HepG2 (cell line): ENCODE results near the gene ZNF500. TPM values are rescaled to one million over a fixed set of nuclear protein-coding genes. Genes with fewer than 3 reads are reported as not detected.
A peak's percentile ranks its signal among the peaks of the same experiment; 100 is the strongest.

Experiments used
- ATAC-seq: fragments of 200-7000 bp; cut with Tn5 transposase; 3 replicates; pipeline ENCODE4 v1.9.1; 2020; ENCODE audit warnings: mild to moderate bottlenecking, moderate library complexity
- BruUV-seq: library from RNA; stranded (reverse); fragments of 400-500 nt; replicated peaks from 2 replicates; lab custom pipeline; 2021; lab: Mats Ljungman, UMichigan
- CTCF ChIA-PET: fragments of 300-600 bp; formaldehyde crosslinking; extraction: SDS; loops from one replicate; lab custom pipeline; 2021; ENCODE audit warnings: low total read pairs, inconsistent platforms, low intra/inter-chr PET ratio; lab: Yijun Ruan, JAX
- POLR2A ChIA-PET: fragments of 350-600 bp; sonication (Branson Sonifier 250); formaldehyde crosslinking; loops from one replicate; lab custom pipeline; 2020; ENCODE audit warnings: antibody characterized with exemption, inconsistent platforms; lab: Yijun Ruan, JAX
- DNase-seq: peaks from one replicate; pipeline ENCODE4 v3.0.0-alpha.2; 2015; ENCODE audit warnings: low spot score
- FAIRE-seq: peaks from 3 replicates; lab custom pipeline; 2011; peaks lifted over from hg19 to GRCh38; lab: Jason Lieb, UNC
- H2AFZ ChIP-seq: one replicate; pipeline ENCODE4 v1.6.1; 2011; ENCODE audit warnings: low read length, inconsistent platforms
- H3K27ac ChIP-seq: fragments of 300-600 bp; 3 replicates; pipeline ENCODE4 v1.8.0; 2011; ENCODE audit warnings: mixed run types, mild to moderate bottlenecking, mixed read lengths, low read length, inconsistent platforms; ENCODE audit not compliant: insufficient read depth; ENCODE audit errors: extremely low read length
- H3K27me3 ChIP-seq, 2 experiments: fragments of 200-600 bp in 1 of 2; 2 replicates in 1 of 2; 3 replicates in 1 of 2; pipeline versions ENCODE4 v1.6.0 to v1.8.0; 2011; ENCODE audit warnings: low read length in 2 of 2, mild to moderate bottlenecking in 2 of 2, moderate library complexity in 2 of 2, inconsistent platforms in 1 of 2; ENCODE audit not compliant: insufficient read depth in 2 of 2, control insufficient read depth in 1 of 2
- H3K36me3 ChIP-seq, 2 experiments: fragments of 200-600 bp in 1 of 2; replicated peaks in 1 of 2; 2 replicates in 1 of 2; 3 replicates in 1 of 2; pipeline versions ENCODE4 v1.5.1 to v1.8.0; 2011; ENCODE audit warnings: low read length in 2 of 2, inconsistent platforms in 1 of 2; ENCODE audit not compliant: insufficient read depth in 2 of 2, control insufficient read depth in 1 of 2
- H3K4me1 ChIP-seq: 2 replicates; pipeline ENCODE4 v1.5.1; 2012; ENCODE audit warnings: low read length, inconsistent platforms; ENCODE audit not compliant: insufficient read depth
- H3K4me2 ChIP-seq: 2 replicates; pipeline ENCODE4 v1.6.0; 2011; ENCODE audit warnings: low read depth, low read length, inconsistent platforms
- H3K4me3 ChIP-seq, 3 experiments: fragments of 200-600 bp in 1 of 3; sonication (generic), shearing (Covaris generic) in 1 of 3; replicated peaks in 1 of 3; 2 replicates each; pipeline ENCODE4 v1.5.1; 2011 to 2016; ENCODE audit warnings: low read length in 3 of 3, inconsistent platforms in 2 of 3, low read depth in 2 of 3, mild to moderate bottlenecking in 2 of 3, control low read depth in 1 of 3, mixed read lengths in 1 of 3; ENCODE audit not compliant: insufficient read depth in 1 of 3
- H3K79me2 ChIP-seq: one replicate; pipeline ENCODE4 v1.6.1; 2011; ENCODE audit warnings: low read length, inconsistent platforms; ENCODE audit not compliant: insufficient read depth
- H3K9ac ChIP-seq: 2 replicates; pipeline ENCODE4 v1.6.0; 2011; ENCODE audit warnings: mild to moderate bottlenecking, low read depth, low read length, inconsistent platforms; ENCODE audit not compliant: insufficient read depth
- H3K9me3 ChIP-seq: 2 replicates; pipeline ENCODE4 v1.5.1; 2012; ENCODE audit warnings: mild to moderate bottlenecking, low read length
- H4K20me1 ChIP-seq: 2 replicates; pipeline ENCODE4 v1.6.0; 2011; ENCODE audit warnings: inconsistent platforms, mild to moderate bottlenecking, low read length, moderate library complexity; ENCODE audit not compliant: insufficient read depth
- CHCHD3 ChIP-seq: sonication (generic); formaldehyde crosslinking; IDR thresholded peaks from 2 replicates; pipeline ENCODE4 v1.8.0; 2022; ENCODE audit warnings: mild to moderate bottlenecking, missing genetic modification reagents, moderate library complexity
- IKZF5 ChIP-seq: IDR thresholded peaks from 2 replicates; pipeline ENCODE4 v1.6.1; 2018; ENCODE audit warnings: missing genetic modification reagents, mild to moderate bottlenecking, missing compliant biosample characterization
- KDM5A ChIP-seq: fragments of 200-600 bp; sonication (generic); IDR thresholded peaks from 2 replicates; pipeline ENCODE4 v1.7.0; 2018; ENCODE audit warnings: antibody characterized with exemption, mild to moderate bottlenecking, low read length, borderline replicate concordance
- MNT ChIP-seq: fragments of 450-650 bp; IDR thresholded peaks from 2 replicates; pipeline ENCODE4 v1.6.1; 2016
- MZF1 ChIP-seq: sonication (generic); formaldehyde crosslinking; IDR thresholded peaks from 2 replicates; pipeline ENCODE4 v1.8.1; 2023; ENCODE audit warnings: mild to moderate bottlenecking, missing genetic modification reagents, borderline replicate concordance
- SMARCC2 ChIP-seq: fragments of 450-650 bp; IDR thresholded peaks from 2 replicates; pipeline ENCODE4 v1.6.1; 2017; ENCODE audit warnings: antibody characterized with exemption, mild to moderate bottlenecking
- SOX13 ChIP-seq, 3 experiments: fragments of 450-650 bp in 1 of 3; sonication (generic) in 1 of 3; formaldehyde crosslinking in 1 of 3; IDR thresholded peaks in 2 of 3; conservative IDR thresholded peaks in 1 of 3; 2 replicates each; pipeline versions ENCODE4 v1.5.0 to v1.6.1; 2016 to 2020; ENCODE audit warnings: antibody characterized with exemption in 1 of 3, mild to moderate bottlenecking in 1 of 3, missing compliant biosample characterization in 1 of 3, missing genetic modification reagents in 1 of 3, moderate library complexity in 1 of 3
- TGIF2 ChIP-seq: IDR thresholded peaks from 2 replicates; pipeline ENCODE4 v1.6.1; 2016; ENCODE audit warnings: control low read depth, missing compliant biosample characterization
- ZNF224 ChIP-seq: sonication (generic); formaldehyde crosslinking; IDR thresholded peaks from 2 replicates; pipeline ENCODE4 v1.5.0; 2020; ENCODE audit warnings: mild to moderate bottlenecking, missing genetic modification reagents
- ZNF343 ChIP-seq: sonication (generic); formaldehyde crosslinking; IDR thresholded peaks from 2 replicates; pipeline ENCODE4 v1.4.0; 2020; ENCODE audit warnings: mild to moderate bottlenecking, missing genetic modification reagents
- ZNF451 ChIP-seq: sonication (generic); formaldehyde crosslinking; IDR thresholded peaks from 2 replicates; pipeline ENCODE4 v1.5.0; 2020; ENCODE audit warnings: mild to moderate bottlenecking, missing genetic modification reagents
- ZNF484 ChIP-seq: sonication (generic); formaldehyde crosslinking; IDR thresholded peaks from 2 replicates; pipeline ENCODE4 v1.5.1; 2020; ENCODE audit warnings: mild to moderate bottlenecking, low read depth, missing genetic modification reagents, borderline replicate concordance
- ZNF670 ChIP-seq: sonication (generic); formaldehyde crosslinking; IDR thresholded peaks from 2 replicates; pipeline ENCODE4 v1.8.0; 2022; ENCODE audit warnings: mild to moderate bottlenecking, missing genetic modification reagents, borderline replicate concordance
- WGBS: methylation state at CpG from one replicate; pipeline ENCODE4 v1.1.6; 2017; ENCODE audit warnings: low lambda C conversion rate; 5-methylcytosine and 5-hydroxymethylcytosine counted together
- in situ Hi-C: cut with HindIII; loops from 2 replicates; pipeline ENCODE4 v1.10.0; 2017; ENCODE audit warnings: low pct_unique_long_range_greater_than_20kb; ENCODE audit not compliant: extremely low pct_ligation_motif_present
- intact Hi-C: fragments of 100-400 bp; cut with micrococcal nuclease; formaldehyde crosslinking; loops from one replicate; pipeline ENCODE4 v1.10.0; 2022; ENCODE audit not compliant: unreplicated experiment
- polyA plus RNA-seq, 8 experiments: library from polyadenylated mRNA; depleted of rRNA in 3 of 8; stranded (reverse) in 7 of 8; unstranded in 1 of 8; fragments of >200 nt; fragmentation: Illumina TruSeq in 4 of 8; extraction: Trizol in 4 of 8; gene quantifications; 2 replicates each; pipeline versions ENCODE4 v1.2.1 to v1.2.3, GENCODE V29; 2011 to 2016; ENCODE audit warnings: low read depth in 4 of 8, missing spikeins in 1 of 8, mixed read lengths in 1 of 8; ENCODE audit not compliant: insufficient read depth in 1 of 8
- total RNA-seq, 5 experiments: library from RNA; depleted of rRNA; stranded (reverse); fragments of >200 nt; fragmentation: Illumina TruSeq; extraction: Trizol; gene quantifications; 2 replicates each; pipeline ENCODE4 v1.2.3, GENCODE V29; 2016; ENCODE audit warnings: low read depth in 1 of 5
- TF ChIP-seq, protein P1 (sequence below): sonication (generic); formaldehyde crosslinking; IDR thresholded peaks from 2 replicates; pipeline ENCODE4 v1.4.0; 2020; ENCODE audit warnings: low read depth, mild to moderate bottlenecking, missing genetic modification reagents
- TF ChIP-seq, protein P2 (sequence below): sonication (generic); formaldehyde crosslinking; conservative IDR thresholded peaks from 2 replicates; pipeline ENCODE4 v1.4.0; 2020; ENCODE audit warnings: missing genetic modification reagents

The ZNF500 gene
- total and polyA plus RNA-seq, 2 of the 13 experiments (the other 11 are each of a cell fraction or from before 2014, with no cell fraction given), result 6.1 to 12.2 TPM

DNA sequence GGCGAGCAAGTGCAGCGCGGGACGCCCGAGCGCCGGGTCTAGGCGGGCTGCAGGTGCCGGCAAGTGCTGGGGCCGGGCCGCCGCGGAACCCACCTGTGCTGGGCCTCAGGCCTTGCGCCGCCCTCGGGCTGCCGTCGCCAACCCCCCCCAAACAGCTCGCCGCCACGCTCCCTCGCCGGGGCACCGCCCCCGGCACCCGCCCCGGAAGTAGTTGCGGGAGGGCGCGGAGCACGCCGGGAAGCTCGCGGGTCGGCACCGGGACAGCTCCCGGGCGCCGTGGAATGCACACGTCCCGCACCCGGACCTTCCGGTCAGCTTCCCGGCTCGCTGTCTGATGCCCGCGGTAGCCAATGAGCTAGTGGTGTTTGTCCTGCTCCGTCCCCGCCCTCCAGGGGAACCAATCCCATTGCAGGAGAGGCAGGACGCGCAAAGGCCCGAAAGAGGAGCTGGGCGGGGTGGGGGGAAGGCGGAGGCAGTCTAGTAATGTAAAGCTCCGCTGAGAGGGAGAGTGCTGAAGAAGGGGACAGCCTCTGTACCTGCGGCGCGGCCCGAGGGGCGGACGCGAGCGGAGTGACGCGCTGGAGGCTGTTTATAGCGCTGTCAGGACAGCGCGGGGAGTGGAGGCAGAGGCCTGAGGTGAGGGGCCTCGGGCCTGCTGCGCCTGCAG, 32.8 kb downstream of the ZNF500 start, which contains the start of the genes ANKS3 and DNAAF8 (continued):
- TF ChIP-seq, protein P1, sequence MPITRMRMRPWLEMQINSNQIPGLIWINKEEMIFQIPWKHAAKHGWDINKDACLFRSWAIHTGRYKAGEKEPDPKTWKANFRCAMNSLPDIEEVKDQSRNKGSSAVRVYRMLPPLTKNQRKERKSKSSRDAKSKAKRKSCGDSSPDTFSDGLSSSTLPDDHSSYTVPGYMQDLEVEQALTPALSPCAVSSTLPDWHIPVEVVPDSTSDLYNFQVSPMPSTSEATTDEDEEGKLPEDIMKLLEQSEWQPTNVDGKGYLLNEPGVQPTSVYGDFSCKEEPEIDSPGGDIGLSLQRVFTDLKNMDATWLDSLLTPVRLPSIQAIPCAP (CRISPR knock-in tag), result no peak
- TF ChIP-seq SMARCC2, result no peak
- TF ChIP-seq TGIF2, result peak; percentile 18
- TF ChIP-seq, protein P2, sequence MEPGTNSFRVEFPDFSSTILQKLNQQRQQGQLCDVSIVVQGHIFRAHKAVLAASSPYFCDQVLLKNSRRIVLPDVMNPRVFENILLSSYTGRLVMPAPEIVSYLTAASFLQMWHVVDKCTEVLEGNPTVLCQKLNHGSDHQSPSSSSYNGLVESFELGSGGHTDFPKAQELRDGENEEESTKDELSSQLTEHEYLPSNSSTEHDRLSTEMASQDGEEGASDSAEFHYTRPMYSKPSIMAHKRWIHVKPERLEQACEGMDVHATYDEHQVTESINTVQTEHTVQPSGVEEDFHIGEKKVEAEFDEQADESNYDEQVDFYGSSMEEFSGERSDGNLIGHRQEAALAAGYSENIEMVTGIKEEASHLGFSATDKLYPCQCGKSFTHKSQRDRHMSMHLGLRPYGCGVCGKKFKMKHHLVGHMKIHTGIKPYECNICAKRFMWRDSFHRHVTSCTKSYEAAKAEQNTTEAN (CRISPR knock-in tag), result peak; percentile 77
- TF ChIP-seq, all 625 proteins: peak for 281

DNA sequence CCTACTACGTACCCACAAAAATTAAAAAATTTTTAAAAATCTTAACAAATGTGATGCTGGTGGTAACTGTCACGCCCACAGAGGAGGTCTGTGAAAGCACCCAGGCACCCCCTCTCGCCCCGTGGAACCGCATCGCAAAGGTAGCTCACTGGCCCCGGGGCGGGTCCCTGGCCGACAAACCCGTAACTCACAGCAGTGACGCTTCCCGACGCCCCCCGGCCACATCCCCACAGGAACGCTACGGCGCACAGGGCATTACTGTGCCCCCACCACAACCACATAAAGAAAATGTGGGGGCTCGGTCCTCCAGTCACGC, 33.3 kb downstream of the ZNF500 start:
- ChIA-PET CTCF (interaction anchor here (0.6 kb wide), 1 partner anchor 81 kb away, joined by 3 read pairs; no protein-coding TSS in a partner anchor), POLR2A (interaction anchor here (0.9 to 3.1 kb wide), 15 partner anchors 24 to 307 kb away, joined by 3 to 40 read pairs (median 5); partner anchors contain the start of genes NUDT16L1, ROGDI, SEC14L5 and SEPTIN12)
- Histone ChIP-seq H3K4me1 (peaks cover 20% of the 10 kb centered on the region), H4K20me1 (no peaks in the 10 kb centered on the region), H3K4me2 (peak overlapping the region; percentile 81), H3K36me3 (peaks cover 4 to 10% of the 10 kb centered on the region in 2 experiments; a peak in 3 of 5 replicates), H3K27me3 (no peaks in the 10 kb centered on the region; a peak in 2 of 5 replicates), H3K27ac (peak overlapping the region; percentile 80), H3K79me2 (peaks cover 21% of the 10 kb centered on the region), H2AFZ (no peak overlapping the region), H3K9ac (peak overlapping the region; percentile 95), H3K4me3 (peak overlapping the region; percentile 98 to 100 (median 100)), H3K9me3 (no peaks in the 10 kb centered on the region)
- DNase-seq, result no peak
- WGBS, result under 1% methylated on average over 6 of the region's 19 CpGs
- BruUV-seq, result TSS peak; percentile 68
- no peak for FAIRE-seq
- intact Hi-C loops (loop anchor here (5.0 kb wide), 1 partner anchor 69 kb away; the partner anchor contains the start of gene ROGDI), in situ Hi-C loops (no loop called here)
- peak; percentile 5; the same call in 2 of the 3 replicates for ATAC-seq
- TF ChIP-seq MZF1 (CRISPR knock-in tag) (no peak), ZNF224 (peak; percentile 60; the same call in 1 of the 2 replicates), ZNF343 (no peak), MNT (no peak), SOX13 (IDR thresholded peaks at IDR 0.05) (no peak), SOX13 (CRISPR knock-in tag; conservative IDR thresholded peaks at IDR 0.05 in 1 of 2, IDR thresholded peaks at IDR 0.05 in 1 of 2) (0 out of 4 replicates have a peak, but pooled peaks of 1 of the 2 experiments have one; percentile 61), CHCHD3 (CRISPR knock-in tag) (peak; percentile 65; the same call in 1 of the 2 replicates), ZNF451 (CRISPR knock-in tag) (no peak), ZNF484 (CRISPR knock-in tag) (0 out of 2 replicates have a peak, but pooled peaks have one; percentile 38), ZNF670 (no peak), KDM5A (peak; percentile 35; the same call in 1 of the 2 replicates), IKZF5 (CRISPR knock-in tag) (no peak)
